ENCODE results near the gene RNGTT. TPM values are rescaled to one million over a fixed set of nuclear protein-coding genes. Genes with fewer than 3 reads are reported as not detected.

RNGTT gene
- total RNA-seq, 6 donors from 2014 or later: 8.9 to 22.4 (median 12.5) TPM

DNA sequence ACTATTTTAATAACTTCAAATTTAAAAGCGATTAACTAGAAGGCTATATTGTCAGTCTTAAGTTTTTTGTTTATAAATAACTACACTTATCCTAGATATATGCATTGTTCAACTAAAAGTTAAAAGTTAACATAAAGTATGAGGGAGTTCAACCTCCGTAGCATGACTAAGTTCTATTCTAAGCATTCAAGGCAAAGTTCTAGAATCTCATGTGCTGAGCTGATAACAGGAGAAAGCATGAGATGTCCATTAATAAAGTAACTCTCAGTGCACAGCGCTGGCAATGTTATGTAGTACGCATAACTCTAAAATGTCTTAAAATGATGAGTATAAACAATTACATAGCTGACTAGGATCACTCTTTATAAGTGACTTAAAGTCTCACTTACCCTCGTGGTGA is 264.8 kb downstream of the RNGTT start:
- ATAC-seq (ENCODE audit: low FRiP score in 2 of 2) (no peak), DNase-seq (no peak)
- no peak overlapping the region for H3K27ac ChIP-seq
- 93 to 94% methylated on average over 5 of the region's 5 CpGs for WGBS, 2 donors
- TF ChIP-seq CTCF (IDR thresholded peaks at IDR 0.05) (no peak), POLR2A (IDR thresholded peaks at IDR 0.05) (no peak), POLR2AphosphoS5 (IDR thresholded peaks at IDR 0.05) (no peak), EP300 (IDR thresholded peaks at IDR 0.05) (no peak)
- H3K9me3 ChIP-seq: peaks cover 0 to 3% (median 1%) of the 10 kb centered on the region in 4 donors
- H3K4me3 ChIP-seq: no peak overlapping the region
- no peaks in the 10 kb centered on the region for H3K36me3 ChIP-seq
- no peaks in the 10 kb centered on the region for H3K4me1 ChIP-seq
- H3K27me3 ChIP-seq: no peaks in the 10 kb centered on the region

DNA sequence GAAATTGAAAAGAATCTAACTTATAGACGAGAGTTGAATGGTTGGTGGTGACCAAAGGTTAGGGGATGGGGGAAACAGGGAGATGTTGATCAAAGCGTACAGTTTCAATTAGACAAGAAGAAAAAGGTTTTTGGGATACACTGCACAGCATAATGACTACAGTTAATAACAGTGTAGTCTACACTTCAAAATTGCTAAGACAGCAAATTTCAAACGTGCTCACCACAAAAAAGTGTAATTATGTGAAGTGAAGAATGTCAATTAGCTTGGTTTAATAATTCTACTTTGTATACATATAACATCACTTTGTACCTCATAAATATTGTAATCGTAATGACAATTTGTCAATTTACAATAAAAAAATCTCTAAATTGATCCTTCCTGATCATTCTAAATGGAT is 267.5 kb downstream of the RNGTT start:
- TF ChIP-seq CTCF (IDR thresholded peaks at IDR 0.05) (no peak), POLR2A (IDR thresholded peaks at IDR 0.05) (no peak), POLR2AphosphoS5 (IDR thresholded peaks at IDR 0.05) (no peak), EP300 (IDR thresholded peaks at IDR 0.05) (no peak)
- H3K9me3 ChIP-seq: peaks cover 0 to 3% (median 1%) of the 10 kb centered on the region in 4 donors
- H3K36me3 ChIP-seq: no peaks in the 10 kb centered on the region
- H3K27ac ChIP-seq: no peak overlapping the region
- ATAC-seq (ENCODE audit: low FRiP score in 2 of 2) (no peak), DNase-seq (no peak)
- H3K4me3 ChIP-seq: no peak overlapping the region
- H3K27me3 ChIP-seq: no peaks in the 10 kb centered on the region
- H3K4me1 ChIP-seq: no peaks in the 10 kb centered on the region
- WGBS, 2 donors: 92 to 95% methylated on average over 4 of the region's 4 CpGs

DNA sequence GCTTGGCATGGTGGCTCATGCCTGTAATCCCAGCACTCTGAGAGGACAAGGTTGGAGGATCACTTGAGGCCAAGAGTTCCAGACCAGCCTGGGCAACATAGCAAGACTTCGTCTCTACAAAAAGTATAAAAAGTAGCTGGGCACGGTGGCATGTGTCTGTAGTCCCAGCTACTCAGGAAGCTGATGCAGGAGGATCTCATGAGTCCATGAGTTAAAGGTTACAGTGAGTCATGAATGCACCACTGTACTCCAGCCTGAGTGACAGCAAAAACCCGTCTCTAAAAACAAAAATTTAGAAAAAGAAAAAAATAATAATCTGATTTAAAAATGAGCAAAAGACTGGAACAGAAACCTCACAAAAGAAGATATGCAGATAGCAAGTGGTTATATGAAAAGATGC is 279.7 kb downstream of the RNGTT start:
- H3K36me3 ChIP-seq: no peaks in the 10 kb centered on the region
- TF ChIP-seq EP300 (IDR thresholded peaks at IDR 0.05): no peak
- TF ChIP-seq POLR2A (IDR thresholded peaks at IDR 0.05): no peak
- TF ChIP-seq POLR2AphosphoS5 (IDR thresholded peaks at IDR 0.05): no peak
- TF ChIP-seq CTCF (IDR thresholded peaks at IDR 0.05): no peak
- DNase-seq: no peak
- no peaks in the 10 kb centered on the region for H3K4me1 ChIP-seq
- H3K27me3 ChIP-seq: no peaks in the 10 kb centered on the region
- 88 to 90% methylated on average over 3 of the region's 3 CpGs for WGBS, 2 donors
- ATAC-seq (ENCODE audit: low FRiP score in 2 of 2): no peak
- H3K9me3 ChIP-seq: no peaks in the 10 kb centered on the region
- H3K27ac ChIP-seq: no peak overlapping the region
- H3K4me3 ChIP-seq: no peak overlapping the region

DNA sequence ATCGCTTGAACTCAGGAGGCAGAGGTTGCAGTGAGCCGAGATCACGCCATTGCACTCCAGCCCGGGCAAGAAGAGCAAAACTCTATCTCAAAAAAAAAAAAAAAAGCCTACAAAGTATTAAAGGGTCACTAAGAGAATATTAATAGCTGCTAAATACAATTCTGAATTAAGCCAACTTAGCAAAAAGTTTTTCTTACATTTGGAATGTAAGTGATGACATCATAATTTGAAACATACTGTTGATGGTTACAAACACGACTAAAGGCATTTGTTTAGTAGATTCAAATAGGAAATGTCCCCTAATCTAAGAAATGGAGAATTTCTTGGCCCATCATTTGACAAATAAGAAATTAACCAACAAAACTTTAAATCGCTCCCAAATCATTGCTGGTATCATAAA is 282.8 kb downstream of the RNGTT start:
- H3K9me3 ChIP-seq: no peaks in the 10 kb centered on the region
- 92 to 95% methylated on average over 6 of the region's 6 CpGs for WGBS, 2 donors
- no peak overlapping the region for H3K4me3 ChIP-seq
- no peak for TF ChIP-seq POLR2A (IDR thresholded peaks at IDR 0.05)
- TF ChIP-seq EP300 (IDR thresholded peaks at IDR 0.05): no peak
- TF ChIP-seq POLR2AphosphoS5 (IDR thresholded peaks at IDR 0.05): no peak
- TF ChIP-seq CTCF (IDR thresholded peaks at IDR 0.05): no peak
- H3K36me3 ChIP-seq: peaks cover 0 to 5% (median 0%) of the 10 kb centered on the region in 4 donors
- no peak for DNase-seq
- H3K27me3 ChIP-seq: no peaks in the 10 kb centered on the region
- no peak for ATAC-seq (ENCODE audit: low FRiP score in 2 of 2)
- H3K4me1 ChIP-seq: no peaks in the 10 kb centered on the region
- no peak overlapping the region for H3K27ac ChIP-seq

GRCh38 chr6:88679841-88680240 is 283.6 kb downstream of the RNGTT start:
- Histone ChIP-seq H3K9me3 (no peaks in the 10 kb centered on the region), H3K4me1 (no peaks in the 10 kb centered on the region), H3K36me3 (peaks cover 0 to 5% (median 0%) of the 10 kb centered on the region in 4 donors), H3K27ac (no peak overlapping the region), H3K27me3 (no peaks in the 10 kb centered on the region), H3K4me3 (no peak overlapping the region)
- no peak for TF ChIP-seq POLR2A (IDR thresholded peaks at IDR 0.05)
- no peak for TF ChIP-seq POLR2AphosphoS5 (IDR thresholded peaks at IDR 0.05)
- no peak for TF ChIP-seq CTCF (IDR thresholded peaks at IDR 0.05)
- TF ChIP-seq EP300 (IDR thresholded peaks at IDR 0.05): no peak
- DNase-seq: no peak
- 94 to 95% methylated on average over 4 of the region's 4 CpGs for WGBS, 2 donors
- no peak for ATAC-seq (ENCODE audit: low FRiP score in 2 of 2)

All from upper lobe of left lung (tissue), 6 donors.